Activated naive CD8-positive, alpha-beta T cell treated with anti-CD3 and anti-CD28 coated beads, Interleukin-2, amount 10 ng/mL, durations not matched to agents 7 days and 5 days (primary cell): ENCODE measurements around the gene MPC2. TPM values are rescaled to one million over a fixed set of nuclear protein-coding genes. Genes with fewer than 3 reads are reported as not detected.
"Not testable (repeated sequence)": the region's sequence is repeated elsewhere in the genome, so short reads cannot be mapped to it uniquely, and the experiment has no call there.

Source experiments
- ATAC-seq: fragments of 150-1000 bp; cut with Tn5 transposase; one replicate; pipeline ENCODE4 v1.10.0; 2021; ENCODE audit warnings: low read depth, moderate library complexity
- POLR2A ChIA-PET: fragments of 350-600 bp; sonication (Branson Sonifier 250); formaldehyde crosslinking; loops from one replicate; lab custom pipeline; 2021; ENCODE audit warnings: antibody characterized with exemption; lab: Charles Lee
- DNase-seq: peaks from one replicate; pipeline ENCODE4 v3.0.0; 2021
- H3K27ac Mint-ChIP-seq: one replicate; pipeline ENCODE4 v1.8.0; 2022; ENCODE audit warnings: mild to moderate bottlenecking, mixed read lengths
- H3K27me3 Mint-ChIP-seq: one replicate; pipeline ENCODE4 v1.8.0; 2022; ENCODE audit warnings: mild to moderate bottlenecking, moderate library complexity, mixed read lengths
- H3K36me3 Mint-ChIP-seq: one replicate; pipeline ENCODE4 v1.8.0; 2021; ENCODE audit warnings: mild to moderate bottlenecking, mixed read lengths
- H3K4me1 Mint-ChIP-seq: one replicate; pipeline ENCODE4 v1.8.0; 2021; ENCODE audit warnings: mixed read lengths
- H3K4me3 Mint-ChIP-seq: one replicate; pipeline ENCODE4 v1.8.0; 2022; ENCODE audit warnings: mild to moderate bottlenecking, moderate library complexity, mixed read lengths
- H3K9me3 Mint-ChIP-seq: one replicate; pipeline ENCODE4 v1.8.0; 2021; ENCODE audit warnings: mixed read lengths
- total RNA-seq, 2 experiments: library from RNA; stranded (reverse); gene quantifications; one replicate each; pipeline ENCODE4 v1.2.3, GENCODE V29; 2021

Gene MPC2
- total RNA-seq, 2 experiments from 2014 or later, result 61.9 to 64.1 TPM

GRCh38 chr1:167911413-167911812 lies 25.5 kb downstream of the MPC2 start:
- Mint-ChIP-seq H3K27ac (no peak overlapping the region), H3K9me3 (peaks cover 6% of the 10 kb centered on the region), H3K4me3 (no peak overlapping the region), H3K4me1 (peaks cover 3% of the 10 kb centered on the region), H3K36me3 (peaks cover 10% of the 10 kb centered on the region), H3K27me3 (peaks cover 9% of the 10 kb centered on the region)
- POLR2A ChIA-PET, result no interaction called here
- ATAC-seq, result no peak
- DNase-seq, result no peak

GRCh38 chr1:167910530-167910929 lies 26.3 kb downstream of the MPC2 start:
- H3K9me3 Mint-ChIP-seq, result peaks cover 7% of the 10 kb centered on the region
- H3K36me3 Mint-ChIP-seq, result peaks cover 7% of the 10 kb centered on the region
- POLR2A ChIA-PET, result interaction anchor here (1.0 kb wide), 1 partner anchor 25 kb away, joined by 3 read pairs; no protein-coding TSS in a partner anchor
- H3K27ac Mint-ChIP-seq, result no peak overlapping the region
- peaks cover 16% of the 10 kb centered on the region for H3K27me3 Mint-ChIP-seq
- DNase-seq (no peak), ATAC-seq (no peak)
- no peak overlapping the region for H3K4me3 Mint-ChIP-seq
- peaks cover 3% of the 10 kb centered on the region for H3K4me1 Mint-ChIP-seq

- Mint-ChIP-seq H3K9me3 (peaks cover 7% of the 10 kb centered on the region), H3K4me1 (peaks cover 3% of the 10 kb centered on the region), H3K36me3 (peaks cover 7% of the 10 kb centered on the region), H3K4me3 (no peak overlapping the region), H3K27ac (no peak overlapping the region), H3K27me3 (peaks cover 20% of the 10 kb centered on the region)
- DNase-seq (no peak), ATAC-seq (no peak)
- POLR2A ChIA-PET, result interaction anchor here (1.0 kb wide), 1 partner anchor 26 kb away, joined by 3 read pairs; no protein-coding TSS in a partner anchor
Measured at GRCh38 chr1:167909691-167910180, 27.1 kb downstream of the MPC2 start.

- H3K9me3 Mint-ChIP-seq, result peaks cover 7% of the 10 kb centered on the region
- DNase-seq (no peak), ATAC-seq (no peak)
- POLR2A ChIA-PET, result no interaction called here
- no peak overlapping the region for H3K4me3 Mint-ChIP-seq
- H3K36me3 Mint-ChIP-seq, result peaks cover 5% of the 10 kb centered on the region
- H3K4me1 Mint-ChIP-seq, result peaks cover 3% of the 10 kb centered on the region
- H3K27ac Mint-ChIP-seq, result no peak overlapping the region
- peaks cover 20% of the 10 kb centered on the region for H3K27me3 Mint-ChIP-seq
Measured at GRCh38 chr1:167905671-167906070, 31.2 kb downstream of the MPC2 start.

- POLR2A ChIA-PET, result no interaction called here
- H3K4me1 Mint-ChIP-seq, result peaks cover 3% of the 10 kb centered on the region
Measured at GRCh38 chr1:167905182-167905581, 31.7 kb downstream of the MPC2 start.

GRCh38 chr1:167904652-167905130 lies 32.2 kb downstream of the MPC2 start:
- H3K9me3 Mint-ChIP-seq, result peaks cover 1% of the 10 kb centered on the region
- POLR2A ChIA-PET, result no interaction called here
- H3K27me3 Mint-ChIP-seq, result peaks cover 16% of the 10 kb centered on the region
- no peak overlapping the region for H3K4me3 Mint-ChIP-seq
- H3K36me3 Mint-ChIP-seq, result no peaks in the 10 kb centered on the region
- DNase-seq (no peak), ATAC-seq (no peak)
- no peaks in the 10 kb centered on the region for H3K4me1 Mint-ChIP-seq
- H3K27ac Mint-ChIP-seq, result no peak overlapping the region

More at GRCh38 chr1:167905182-167905581, 31.7 kb downstream of the MPC2 start:
- Mint-ChIP-seq H3K36me3 (peaks cover 2% of the 10 kb centered on the region), H3K9me3 (peaks cover 5% of the 10 kb centered on the region), H3K27ac (no peak overlapping the region), H3K4me3 (no peak overlapping the region), H3K27me3 (peaks cover 17% of the 10 kb centered on the region)
- DNase-seq (no peak), ATAC-seq (no peak)

GRCh38 chr1:167900907-167901306 lies 36.0 kb downstream of the MPC2 start:
- no peak overlapping the region for H3K4me3 Mint-ChIP-seq
- DNase-seq, result no peak
- ATAC-seq, result no peak
- H3K27ac Mint-ChIP-seq, result no peak overlapping the region
- peaks cover 8% of the 10 kb centered on the region for H3K27me3 Mint-ChIP-seq
- POLR2A ChIA-PET, result no interaction called here
- peaks cover under 1% of the 10 kb centered on the region for H3K9me3 Mint-ChIP-seq
- no peaks in the 10 kb centered on the region for H3K4me1 Mint-ChIP-seq
- H3K36me3 Mint-ChIP-seq, result no peaks in the 10 kb centered on the region

GRCh38 chr1:167899253-167899681 lies 37.6 kb downstream of the MPC2 start:
- no peak overlapping the region for H3K27ac Mint-ChIP-seq
- H3K27me3 Mint-ChIP-seq, result peaks cover 3% of the 10 kb centered on the region
- no peak for ATAC-seq
- no peak for DNase-seq
- H3K36me3 Mint-ChIP-seq, result no peaks in the 10 kb centered on the region
- POLR2A ChIA-PET, result no interaction called here
- no peaks in the 10 kb centered on the region for H3K4me1 Mint-ChIP-seq
- H3K9me3 Mint-ChIP-seq, result no peaks in the 10 kb centered on the region
- H3K4me3 Mint-ChIP-seq, result no peak overlapping the region

GRCh38 chr1:167898578-167899222 lies 38.2 kb downstream of the MPC2 start:
- POLR2A ChIA-PET, result no interaction called here

GRCh38 chr1:167893798-167894197 lies 43.1 kb downstream of the MPC2 start:
- H3K27ac Mint-ChIP-seq, result no peak overlapping the region
- DNase-seq (no peak), ATAC-seq (no peak)
- no peaks in the 10 kb centered on the region for H3K36me3 Mint-ChIP-seq
- H3K4me1 Mint-ChIP-seq, result no peaks in the 10 kb centered on the region
- no peak overlapping the region for H3K4me3 Mint-ChIP-seq
- H3K27me3 Mint-ChIP-seq, result peaks cover 17% of the 10 kb centered on the region
- H3K9me3 Mint-ChIP-seq, result no peaks in the 10 kb centered on the region
- POLR2A ChIA-PET, result no interaction called here

More at GRCh38 chr1:167898578-167899222, 38.2 kb downstream of the MPC2 start:
- Mint-ChIP-seq H3K9me3 (no peaks in the 10 kb centered on the region), H3K27ac (no peak overlapping the region), H3K27me3 (peaks cover 7% of the 10 kb centered on the region), H3K4me3 (no peak overlapping the region), H3K36me3 (no peaks in the 10 kb centered on the region), H3K4me1 (no peaks in the 10 kb centered on the region)
- DNase-seq (no peak), ATAC-seq (no peak)

GRCh38 chr1:167890400-167890799 lies 46.5 kb downstream of the MPC2 start:
- Mint-ChIP-seq H3K4me1 (no peaks in the 10 kb centered on the region), H3K9me3 (no peaks in the 10 kb centered on the region), H3K27ac (no peak overlapping the region), H3K27me3 (peaks cover 14% of the 10 kb centered on the region), H3K4me3 (no peak overlapping the region), H3K36me3 (no peaks in the 10 kb centered on the region)
- ATAC-seq, result no peak
- DNase-seq, result no peak
- POLR2A ChIA-PET, result no interaction called here

GRCh38 chr1:167887187-167887586 lies 49.7 kb downstream of the MPC2 start:
- DNase-seq, ATAC-seq, H3K36me3 Mint-ChIP-seq, H3K9me3 Mint-ChIP-seq, H3K4me3 Mint-ChIP-seq, POLR2A ChIA-PET, H3K4me1 Mint-ChIP-seq, H3K27ac Mint-ChIP-seq, H3K27me3 Mint-ChIP-seq: not testable (repeated sequence)

- POLR2A ChIA-PET, result no interaction called here
- ATAC-seq (no peak), DNase-seq (no peak)
- no peaks in the 10 kb centered on the region for H3K36me3 Mint-ChIP-seq
- peaks cover 7% of the 10 kb centered on the region for H3K27me3 Mint-ChIP-seq
- no peak overlapping the region for H3K4me3 Mint-ChIP-seq
- H3K9me3 Mint-ChIP-seq, result peaks cover 2% of the 10 kb centered on the region
- H3K4me1 Mint-ChIP-seq, result no peaks in the 10 kb centered on the region
- no peak overlapping the region for H3K27ac Mint-ChIP-seq
Measured at GRCh38 chr1:167882376-167882775, 54.5 kb downstream of the MPC2 start.

GRCh38 chr1:167881786-167882185 lies 55.1 kb downstream of the MPC2 start:
- H3K4me3 Mint-ChIP-seq, result no peak overlapping the region
- no peak for DNase-seq
- no peak for ATAC-seq
- H3K9me3 Mint-ChIP-seq, result peaks cover 2% of the 10 kb centered on the region
- H3K27me3 Mint-ChIP-seq, result peaks cover 7% of the 10 kb centered on the region
- no peak overlapping the region for H3K27ac Mint-ChIP-seq
- H3K4me1 Mint-ChIP-seq, result no peaks in the 10 kb centered on the region
- POLR2A ChIA-PET, result no interaction called here
- H3K36me3 Mint-ChIP-seq, result no peaks in the 10 kb centered on the region
